Smooth muscle cell (in vitro differentiated cells): ENCODE results near the gene CCDC185. TPM values are rescaled to one million over a fixed set of nuclear protein-coding genes. Genes with fewer than 3 reads are reported as not detected.

Source experiments
- DNase-seq: peaks from one replicate; lab custom pipeline; 2025; ENCODE audit not compliant: unreplicated experiment; lab: John Stamatoyannopoulos, UW
- H2AFZ ChIP-seq: fragments of 200-600 bp; sonication (generic); 2 replicates; pipeline ENCODE4 v1.6.0; 2016; ENCODE audit warnings: antibody characterized with exemption, low read depth, mild to moderate bottlenecking
- H3F3A ChIP-seq: fragments of 200-600 bp; sonication (generic); 2 replicates; pipeline ENCODE4 v1.6.0; 2017; ENCODE audit warnings: antibody characterized with exemption, low read depth
- H3K27ac ChIP-seq: fragments of 200-600 bp; sonication (generic); 2 replicates; pipeline ENCODE4 v1.5.1; 2016; ENCODE audit warnings: low read depth, mild to moderate bottlenecking
- H3K27me3 ChIP-seq: fragments of 200-600 bp; sonication (generic); 2 replicates; pipeline ENCODE4 v1.6.1; 2016; ENCODE audit warnings: low read depth, mild to moderate bottlenecking
- H3K36me3 ChIP-seq: fragments of 200-600 bp; sonication (generic); 2 replicates; pipeline ENCODE4 v1.5.1; 2016; ENCODE audit warnings: low read depth
- H3K4me1 ChIP-seq: fragments of 200-600 bp; sonication (generic); 2 replicates; pipeline ENCODE4 v1.5.1; 2016; ENCODE audit warnings: low read depth
- H3K4me2 ChIP-seq: fragments of 200-600 bp; sonication (generic); 2 replicates; pipeline ENCODE4 v1.6.0; 2016; ENCODE audit warnings: mild to moderate bottlenecking
- H3K4me3 ChIP-seq: fragments of 200-600 bp; sonication (generic); 2 replicates; pipeline ENCODE4 v1.5.1; 2016; ENCODE audit warnings: mild to moderate bottlenecking
- H3K79me2 ChIP-seq: fragments of 200-600 bp; sonication (generic); 2 replicates; pipeline ENCODE4 v1.6.0; 2016; ENCODE audit warnings: low read depth, mild to moderate bottlenecking
- H3K9ac ChIP-seq: fragments of 200-600 bp; sonication (generic); 2 replicates; pipeline ENCODE4 v1.6.0; 2016; ENCODE audit warnings: low read depth
- H3K9me3 ChIP-seq: fragments of 200-600 bp; sonication (generic); replicated peaks from 2 replicates; pipeline ENCODE4 v1.5.1; 2016; ENCODE audit warnings: low read depth
- H4K20me1 ChIP-seq: fragments of 200-600 bp; sonication (generic); 2 replicates; pipeline ENCODE4 v1.6.0; 2016; ENCODE audit warnings: low read depth
- WGBS: methylation state at CpG from one replicate; pipeline ENCODE4 v1.1.7; 2016; ENCODE audit warnings: low lambda C conversion rate; 5-methylcytosine and 5-hydroxymethylcytosine counted together
- polyA plus RNA-seq: library from polyadenylated mRNA; unstranded; fragments of >200 nt; fragmentation: Nextera tagmentation; extraction: Ambion mirVana; gene quantifications from 2 replicates; pipeline ENCODE4 v1.2.1, GENCODE V29; 2016
- total RNA-seq: library from RNA; depleted of rRNA; stranded (reverse); fragments of >200 nt; gene quantifications from 2 replicates; pipeline ENCODE4 v1.2.3, GENCODE V29; 2014
- TF ChIP-seq, protein P1 (sequence below): fragments of 200-600 bp; sonication (generic); IDR thresholded peaks from 2 replicates; pipeline ENCODE4 v1.5.1; 2017; ENCODE audit warnings: borderline replicate concordance, mild to moderate bottlenecking, antibody characterized with exemption; ENCODE audit not compliant: insufficient read depth, poor library complexity, severe bottlenecking

Gene CCDC185
- total and polyA plus RNA-seq, 2 experiments from 2014 or later = not detected

DNA sequence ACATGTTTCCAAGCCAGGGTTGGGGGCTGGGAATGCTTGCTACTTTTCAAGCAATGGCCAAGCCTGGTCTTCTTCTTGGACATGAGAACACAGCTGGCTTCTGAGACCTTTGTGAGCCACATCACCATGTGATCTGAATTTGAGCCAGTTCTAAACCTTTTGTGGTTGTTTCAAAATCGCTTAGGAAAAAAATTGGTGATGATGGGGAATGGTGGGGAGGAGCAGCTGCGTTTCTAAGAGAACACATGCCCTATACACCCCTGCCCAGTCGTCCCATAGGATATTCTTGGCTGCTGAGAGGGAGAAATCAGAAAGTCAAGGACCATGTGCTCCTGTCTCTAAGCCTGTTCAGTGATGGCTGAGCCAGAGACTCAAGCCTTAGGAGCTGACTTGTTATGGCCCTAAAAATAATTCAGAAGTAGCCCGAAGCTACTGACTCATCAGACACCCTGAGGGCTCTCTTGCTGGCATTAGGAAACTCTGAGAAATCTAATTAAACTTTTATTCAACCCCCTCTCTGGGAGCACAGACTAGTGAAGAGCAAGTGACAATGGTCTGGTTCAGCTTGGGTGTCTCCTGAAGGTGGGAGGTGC is 30.5 kb downstream of the CCDC185 start:
- TF ChIP-seq, protein P1, sequence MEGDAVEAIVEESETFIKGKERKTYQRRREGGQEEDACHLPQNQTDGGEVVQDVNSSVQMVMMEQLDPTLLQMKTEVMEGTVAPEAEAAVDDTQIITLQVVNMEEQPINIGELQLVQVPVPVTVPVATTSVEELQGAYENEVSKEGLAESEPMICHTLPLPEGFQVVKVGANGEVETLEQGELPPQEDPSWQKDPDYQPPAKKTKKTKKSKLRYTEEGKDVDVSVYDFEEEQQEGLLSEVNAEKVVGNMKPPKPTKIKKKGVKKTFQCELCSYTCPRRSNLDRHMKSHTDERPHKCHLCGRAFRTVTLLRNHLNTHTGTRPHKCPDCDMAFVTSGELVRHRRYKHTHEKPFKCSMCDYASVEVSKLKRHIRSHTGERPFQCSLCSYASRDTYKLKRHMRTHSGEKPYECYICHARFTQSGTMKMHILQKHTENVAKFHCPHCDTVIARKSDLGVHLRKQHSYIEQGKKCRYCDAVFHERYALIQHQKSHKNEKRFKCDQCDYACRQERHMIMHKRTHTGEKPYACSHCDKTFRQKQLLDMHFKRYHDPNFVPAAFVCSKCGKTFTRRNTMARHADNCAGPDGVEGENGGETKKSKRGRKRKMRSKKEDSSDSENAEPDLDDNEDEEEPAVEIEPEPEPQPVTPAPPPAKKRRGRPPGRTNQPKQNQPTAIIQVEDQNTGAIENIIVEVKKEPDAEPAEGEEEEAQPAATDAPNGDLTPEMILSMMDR = no peak
- Histone ChIP-seq H3K4me3 (no peak overlapping the region), H3K27ac (no peak overlapping the region), H3K27me3 (no peaks in the 10 kb centered on the region), H3K36me3 (no peaks in the 10 kb centered on the region), H3K79me2 (no peaks in the 10 kb centered on the region), H3K9ac (no peak overlapping the region), H3K9me3 (no peaks in the 10 kb centered on the region), H4K20me1 (no peaks in the 10 kb centered on the region), H3K4me2 (no peak overlapping the region), H3F3A (no peaks in the 10 kb centered on the region), H2AFZ (no peak overlapping the region), H3K4me1 (peaks cover 6% of the 10 kb centered on the region)
- 55% methylated on average over 4 of the region's 4 CpGs for WGBS
- DNase-seq = no peak

GRCh38 chr1:223425550-223425949 is 32.3 kb downstream of the CCDC185 start:
- DNase-seq = no peak
- no peak overlapping the region for H3K27ac ChIP-seq

DNA sequence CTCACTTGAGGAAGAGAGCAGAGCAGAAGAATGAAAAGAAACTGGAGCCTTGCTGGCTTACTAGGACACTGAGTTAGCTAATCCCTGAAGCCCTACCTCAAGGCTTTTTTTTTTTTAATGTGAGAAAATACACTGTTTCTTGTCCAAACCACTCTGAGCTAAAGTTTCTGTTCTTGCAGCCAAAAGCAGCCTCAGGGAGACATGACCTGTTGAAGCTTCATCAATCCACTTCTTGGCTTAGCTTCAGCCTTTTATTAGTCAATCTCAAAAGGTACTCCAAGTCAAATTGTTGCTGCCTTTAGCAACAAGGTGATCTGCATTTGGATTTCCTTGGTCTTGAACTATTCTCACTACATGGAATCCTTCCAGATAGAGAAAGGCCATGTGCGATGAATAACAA is 33.7 kb downstream of the CCDC185 start:
- Histone ChIP-seq H3K36me3 (no peaks in the 10 kb centered on the region), H3K27ac (no peak overlapping the region), H3K79me2 (no peaks in the 10 kb centered on the region), H4K20me1 (no peaks in the 10 kb centered on the region), H2AFZ (no peak overlapping the region), H3K4me1 (peaks cover 5% of the 10 kb centered on the region), H3K4me2 (no peak overlapping the region), H3K27me3 (no peaks in the 10 kb centered on the region), H3K9ac (no peak overlapping the region), H3K9me3 (no peaks in the 10 kb centered on the region), H3K4me3 (no peak overlapping the region), H3F3A (no peaks in the 10 kb centered on the region)
- no peak for DNase-seq
- TF ChIP-seq, protein P1 = no peak
- WGBS = 100% methylated on average over 1 of the region's 1 CpG

More at GRCh38 chr1:223425550-223425949, 32.3 kb downstream of the CCDC185 start:
- WGBS = 96% methylated on average over 5 of the region's 5 CpGs
- Histone ChIP-seq H3K36me3 (no peaks in the 10 kb centered on the region), H3K4me2 (no peak overlapping the region), H3K4me1 (peaks cover 6% of the 10 kb centered on the region), H4K20me1 (no peaks in the 10 kb centered on the region), H3F3A (no peaks in the 10 kb centered on the region), H3K9me3 (no peaks in the 10 kb centered on the region), H3K4me3 (no peak overlapping the region), H3K9ac (no peak overlapping the region), H3K79me2 (no peaks in the 10 kb centered on the region), H2AFZ (no peak overlapping the region), H3K27me3 (no peaks in the 10 kb centered on the region)
- TF ChIP-seq, protein P1 = no peak

DNA sequence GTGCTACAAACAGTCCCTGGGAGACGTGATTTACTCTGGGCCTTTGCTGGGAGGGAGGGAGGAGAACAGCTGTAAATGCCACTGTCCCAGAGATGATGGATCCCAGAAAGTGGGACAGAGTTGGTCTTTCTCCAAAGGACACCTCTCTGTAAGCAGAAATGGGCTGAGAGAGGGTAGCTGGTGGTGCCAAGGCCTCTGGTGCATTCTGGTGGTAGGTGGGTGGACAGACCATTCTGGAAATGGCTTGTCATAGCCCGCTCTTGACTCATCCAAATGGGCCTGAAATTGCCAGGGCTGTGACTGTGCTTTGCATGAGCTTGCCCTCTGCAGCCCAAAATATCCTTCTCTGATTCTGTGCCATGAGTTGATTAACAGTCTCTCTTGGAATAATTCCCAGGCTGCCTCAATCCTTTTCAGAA is 36.1 kb downstream of the CCDC185 start:
- Histone ChIP-seq H3K9me3 (no peaks in the 10 kb centered on the region), H3K4me3 (no peak overlapping the region), H3K27ac (no peak overlapping the region), H2AFZ (no peak overlapping the region), H3K36me3 (no peaks in the 10 kb centered on the region), H3K9ac (no peak overlapping the region), H3K4me1 (peaks cover 6% of the 10 kb centered on the region), H3K79me2 (no peaks in the 10 kb centered on the region), H3K4me2 (no peak overlapping the region), H3K27me3 (no peaks in the 10 kb centered on the region), H4K20me1 (no peaks in the 10 kb centered on the region), H3F3A (no peaks in the 10 kb centered on the region)
- no peak for DNase-seq
- TF ChIP-seq, protein P1 = no peak
- 94% methylated on average over 2 of the region's 2 CpGs for WGBS
